ENCODE measurements around the gene CPNE4. TPM values are rescaled to one million over a fixed set of nuclear protein-coding genes. Genes with fewer than 3 reads are reported as not detected.

CPNE4 gene
- total and polyA plus RNA-seq, 9 of the 15 experiments (the other 6 are each of a cell fraction or from before 2014, with no cell fraction given): not detected

- no peak for TF ChIP-seq REST (IDR thresholded peaks at IDR 0.05; ENCODE audit: borderline replicate concordance)
- no peak for TF ChIP-seq REST (CRISPR knock-in tag; IDR thresholded peaks at IDR 0.05; ENCODE audit: low read depth)
- TF ChIP-seq ZC3H8 (IDR thresholded peaks at IDR 0.05): no peak
- no peak for TF ChIP-seq TCF7L2 (IDR thresholded peaks at IDR 0.05; ENCODE audit: low read depth, low read length)
- no peak for TF ChIP-seq MAX (CRISPR knock-in tag; IDR thresholded peaks at IDR 0.05)
- no peak for TF ChIP-seq ZNF239 (CRISPR knock-in tag; IDR thresholded peaks at IDR 0.05)
These were observed 494.7 kb downstream of the CPNE4 start (continued) for GRCh38 chr3:131540143-131540542.

Data from K562 (cell line).